ENCODE measurements around the gene ARHGEF28.
A peak's percentile ranks its signal among the peaks of the same experiment; 100 is the strongest.

Gene ARHGEF28

DNA sequence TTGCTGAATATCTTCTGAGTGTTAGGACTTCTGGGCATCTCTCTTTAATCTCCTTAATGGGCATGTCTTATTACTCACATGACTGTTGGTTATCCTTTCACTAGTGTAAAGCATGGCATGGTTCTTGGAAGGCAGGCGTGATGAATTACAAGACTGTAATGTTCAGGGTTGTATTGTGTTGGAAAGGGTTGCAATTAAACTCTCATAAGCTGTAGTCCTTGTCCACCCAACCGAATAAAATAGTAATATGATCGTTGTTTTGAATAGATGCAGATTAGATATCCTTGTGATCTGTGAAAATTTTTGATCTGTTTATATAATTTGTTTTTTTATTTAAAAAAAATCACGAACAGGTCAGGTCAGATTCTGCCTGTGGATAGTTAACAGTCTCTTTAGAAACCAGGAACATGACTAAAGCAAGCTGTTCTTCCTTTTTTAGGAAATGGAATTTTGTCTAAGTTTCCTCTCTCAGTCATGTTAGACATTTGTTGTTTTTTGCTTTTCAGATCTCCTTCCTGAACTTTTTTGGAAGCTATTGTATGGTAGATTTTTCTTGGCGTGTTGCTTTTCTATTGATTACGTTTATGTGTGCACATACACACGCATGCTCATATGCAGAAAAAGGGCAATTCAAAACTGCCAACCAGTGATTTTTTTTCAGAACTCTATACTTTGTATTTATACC, 121.8 kb downstream of the ARHGEF28 start:
- TF ChIP-seq ZC3H10 (CRISPR knock-in tag; IDR thresholded peaks at IDR 0.05) (no peak), RARB (CRISPR knock-in tag; IDR thresholded peaks at IDR 0.05) (no peak), ZFP3 (CRISPR knock-in tag; IDR thresholded peaks at IDR 0.05) (no peak), ISL1 (CRISPR knock-in tag; IDR thresholded peaks at IDR 0.05) (no peak), ZFP30 (CRISPR knock-in tag; IDR thresholded peaks at IDR 0.05) (no peak), POU6F1 (CRISPR knock-in tag; IDR thresholded peaks at IDR 0.05; ENCODE audit: borderline replicate concordance, low read depth) (no peak), ARNTL (CRISPR knock-in tag; IDR thresholded peaks at IDR 0.05; ENCODE audit: borderline replicate concordance, low read depth) (no peak), ESRRG (CRISPR knock-in tag; IDR thresholded peaks at IDR 0.05) (no peak), CSDC2 (CRISPR knock-in tag; IDR thresholded peaks at IDR 0.05) (no peak), SNAI2 (CRISPR knock-in tag; IDR thresholded peaks at IDR 0.05) (no peak), TCF4 (CRISPR knock-in tag; IDR thresholded peaks at IDR 0.05; ENCODE audit: borderline replicate concordance) (no peak), PATZ1 (CRISPR knock-in tag; IDR thresholded peaks at IDR 0.05; ENCODE audit: borderline replicate concordance) (no peak), ZNF8 (CRISPR knock-in tag; IDR thresholded peaks at IDR 0.05) (no peak), GLIS3 (CRISPR knock-in tag; IDR thresholded peaks at IDR 0.05) (no peak), OSR1 (CRISPR knock-in tag; IDR thresholded peaks at IDR 0.05) (no peak), BACH2 (CRISPR knock-in tag; IDR thresholded peaks at IDR 0.05; ENCODE audit: borderline replicate concordance) (no peak)
- TF ChIP-seq, protein P1, sequence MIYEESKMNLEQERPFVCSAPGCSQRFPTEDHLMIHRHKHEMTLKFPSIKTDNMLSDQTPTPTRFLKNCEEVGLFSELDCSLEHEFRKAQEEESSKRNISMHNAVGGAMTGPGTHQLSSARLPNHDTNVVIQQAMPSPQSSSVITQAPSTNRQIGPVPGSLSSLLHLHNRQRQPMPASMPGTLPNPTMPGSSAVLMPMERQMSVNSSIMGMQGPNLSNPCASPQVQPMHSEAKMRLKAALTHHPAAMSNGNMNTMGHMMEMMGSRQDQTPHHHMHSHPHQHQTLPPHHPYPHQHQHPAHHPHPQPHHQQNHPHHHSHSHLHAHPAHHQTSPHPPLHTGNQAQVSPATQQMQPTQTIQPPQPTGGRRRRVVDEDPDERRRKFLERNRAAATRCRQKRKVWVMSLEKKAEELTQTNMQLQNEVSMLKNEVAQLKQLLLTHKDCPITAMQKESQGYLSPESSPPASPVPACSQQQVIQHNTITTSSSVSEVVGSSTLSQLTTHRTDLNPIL (CRISPR knock-in tag; IDR thresholded peaks at IDR 0.05; ENCODE audit: low read depth) = no peak
- TF ChIP-seq, protein P2, sequence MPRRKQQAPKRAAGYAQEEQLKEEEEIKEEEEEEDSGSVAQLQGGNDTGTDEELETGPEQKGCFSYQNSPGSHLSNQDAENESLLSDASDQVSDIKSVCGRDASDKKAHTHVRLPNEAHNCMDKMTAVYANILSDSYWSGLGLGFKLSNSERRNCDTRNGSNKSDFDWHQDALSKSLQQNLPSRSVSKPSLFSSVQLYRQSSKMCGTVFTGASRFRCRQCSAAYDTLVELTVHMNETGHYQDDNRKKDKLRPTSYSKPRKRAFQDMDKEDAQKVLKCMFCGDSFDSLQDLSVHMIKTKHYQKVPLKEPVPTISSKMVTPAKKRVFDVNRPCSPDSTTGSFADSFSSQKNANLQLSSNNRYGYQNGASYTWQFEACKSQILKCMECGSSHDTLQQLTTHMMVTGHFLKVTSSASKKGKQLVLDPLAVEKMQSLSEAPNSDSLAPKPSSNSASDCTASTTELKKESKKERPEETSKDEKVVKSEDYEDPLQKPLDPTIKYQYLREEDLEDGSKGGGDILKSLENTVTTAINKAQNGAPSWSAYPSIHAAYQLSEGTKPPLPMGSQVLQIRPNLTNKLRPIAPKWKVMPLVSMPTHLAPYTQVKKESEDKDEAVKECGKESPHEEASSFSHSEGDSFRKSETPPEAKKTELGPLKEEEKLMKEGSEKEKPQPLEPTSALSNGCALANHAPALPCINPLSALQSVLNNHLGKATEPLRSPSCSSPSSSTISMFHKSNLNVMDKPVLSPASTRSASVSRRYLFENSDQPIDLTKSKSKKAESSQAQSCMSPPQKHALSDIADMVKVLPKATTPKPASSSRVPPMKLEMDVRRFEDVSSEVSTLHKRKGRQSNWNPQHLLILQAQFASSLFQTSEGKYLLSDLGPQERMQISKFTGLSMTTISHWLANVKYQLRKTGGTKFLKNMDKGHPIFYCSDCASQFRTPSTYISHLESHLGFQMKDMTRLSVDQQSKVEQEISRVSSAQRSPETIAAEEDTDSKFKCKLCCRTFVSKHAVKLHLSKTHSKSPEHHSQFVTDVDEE (CRISPR knock-in tag; IDR thresholded peaks at IDR 0.05) = no peak

GRCh38 chr5:73748510-73749400, 122.8 kb downstream of the ARHGEF28 start:
- TF ChIP-seq RARB (CRISPR knock-in tag; IDR thresholded peaks at IDR 0.05) (no peak), CSDC2 (CRISPR knock-in tag; IDR thresholded peaks at IDR 0.05) (no peak), ARNTL (CRISPR knock-in tag; IDR thresholded peaks at IDR 0.05; ENCODE audit: borderline replicate concordance, low read depth) (no peak), ZFP3 (CRISPR knock-in tag; IDR thresholded peaks at IDR 0.05) (no peak), ESRRG (CRISPR knock-in tag; IDR thresholded peaks at IDR 0.05) (0 out of 2 replicates have a peak, but pooled peaks have one; percentile 23), ISL1 (CRISPR knock-in tag; IDR thresholded peaks at IDR 0.05) (peak; percentile 82), BACH2 (CRISPR knock-in tag; IDR thresholded peaks at IDR 0.05; ENCODE audit: borderline replicate concordance) (no peak), ZNF70 (CRISPR knock-in tag; IDR thresholded peaks at IDR 0.05) (no peak), OSR1 (CRISPR knock-in tag; IDR thresholded peaks at IDR 0.05) (no peak), TCF4 (CRISPR knock-in tag; IDR thresholded peaks at IDR 0.05; ENCODE audit: borderline replicate concordance) (peak; percentile 56; the same call in 1 of the 2 replicates)
- TF ChIP-seq, protein P2 (CRISPR knock-in tag; IDR thresholded peaks at IDR 0.05) = 0 out of 2 replicates have a peak, but pooled peaks have one; percentile 12
- peak; percentile 21; the same call in 1 of the 3 replicates for ATAC-seq

More for the DNA sequence above, 121.8 kb downstream of the ARHGEF28 start:
- ATAC-seq = no peak
